HepG2 (cell line): Measurements from ENCODE around the gene AXIN2. TPM values are rescaled to one million over a fixed set of nuclear protein-coding genes. Genes with fewer than 3 reads are reported as not detected.
A peak's percentile ranks its signal among the peaks of the same experiment; 100 is the strongest.

Experiments used
- BRF2 ChIP-seq: sonication (generic); formaldehyde crosslinking; IDR thresholded peaks from 2 replicates; pipeline ENCODE4 v1.8.1; 2022; ENCODE audit warnings: mild to moderate bottlenecking, missing genetic modification reagents
- CBX5 ChIP-seq: sonication (generic); formaldehyde crosslinking; IDR thresholded peaks from 2 replicates; pipeline ENCODE4 v1.4.0; 2020; ENCODE audit warnings: missing genetic modification reagents, borderline replicate concordance
- CENPX ChIP-seq: sonication (generic); formaldehyde crosslinking; IDR thresholded peaks from 2 replicates; pipeline ENCODE4 v1.9.0; 2021; ENCODE audit warnings: mild to moderate bottlenecking, missing genetic modification reagents, moderate library complexity
- CTCF ChIP-seq: sonication (generic); formaldehyde crosslinking; IDR thresholded peaks from 2 replicates; pipeline ENCODE4 v1.5.0; 2020; ENCODE audit warnings: mild to moderate bottlenecking, missing genetic modification reagents, moderate library complexity
- ELK4 ChIP-seq: sonication (generic); formaldehyde crosslinking; IDR thresholded peaks from 2 replicates; pipeline ENCODE4 v1.9.0; 2021; ENCODE audit warnings: missing genetic modification reagents, borderline replicate concordance
- KMT2A ChIP-seq: sonication (generic); formaldehyde crosslinking; IDR thresholded peaks from 2 replicates; pipeline ENCODE4 v1.4.0; 2020; ENCODE audit warnings: missing genetic modification reagents
- PCBP2 ChIP-seq: fragments of 200-400 bp; formaldehyde crosslinking; optimal IDR thresholded peaks from 2 replicates; pipeline ENCODE3; 2018; ENCODE audit warnings: low read length, low read depth; ENCODE audit not compliant: poor library complexity, severe bottlenecking
- SKI ChIP-seq: fragments of 450-650 bp; IDR thresholded peaks from one replicate; pipeline ENCODE4 v1.6.1; 2018; ENCODE audit warnings: mild to moderate bottlenecking; ENCODE audit not compliant: partially characterized antibody
- SMYD3 ChIP-seq: sonication (generic); formaldehyde crosslinking; IDR thresholded peaks from 2 replicates; pipeline ENCODE4 v1.8.1; 2023; ENCODE audit warnings: mild to moderate bottlenecking, missing genetic modification reagents
- SOX5 ChIP-seq: IDR thresholded peaks from 2 replicates; pipeline ENCODE4 v1.6.1; 2016; ENCODE audit warnings: borderline replicate concordance
- TCF12 ChIP-seq, 2 experiments: fragments of 450-650 bp in 1 of 2; sonication (generic) in 1 of 2; formaldehyde crosslinking in 1 of 2; IDR thresholded peaks; 2 replicates each; pipeline versions ENCODE4 v1.6.1 to v1.8.0; 2017 to 2022; ENCODE audit warnings: antibody characterized with exemption in 1 of 2, mild to moderate bottlenecking in 1 of 2, missing genetic modification reagents in 1 of 2, moderate library complexity in 1 of 2
- TRIM24 ChIP-seq: sonication (generic); formaldehyde crosslinking; IDR thresholded peaks from 2 replicates; pipeline ENCODE4 v1.8.0; 2022; ENCODE audit warnings: mild to moderate bottlenecking, missing genetic modification reagents
- ZBTB20 ChIP-seq: sonication (generic); formaldehyde crosslinking; IDR thresholded peaks from 2 replicates; pipeline ENCODE4 v1.8.1; 2023; ENCODE audit warnings: missing genetic modification reagents, low read depth, mild to moderate bottlenecking, borderline replicate concordance
- ZNF264 ChIP-seq: sonication (generic); formaldehyde crosslinking; IDR thresholded peaks from 2 replicates; pipeline ENCODE4 v1.4.0; 2020; ENCODE audit warnings: missing genetic modification reagents
- ZNF468 ChIP-seq: sonication (generic); formaldehyde crosslinking; IDR thresholded peaks from 2 replicates; pipeline ENCODE4 v1.8.0; 2022; ENCODE audit warnings: mild to moderate bottlenecking, moderate library complexity, missing genetic modification reagents
- ZNF574 ChIP-seq: sonication (generic); formaldehyde crosslinking; IDR thresholded peaks from 2 replicates; pipeline ENCODE4 v1.4.0; 2020; ENCODE audit warnings: missing genetic modification reagents
- ZNF710 ChIP-seq: sonication (generic); formaldehyde crosslinking; IDR thresholded peaks from 2 replicates; pipeline ENCODE4 v1.5.0; 2020; ENCODE audit warnings: mild to moderate bottlenecking, missing genetic modification reagents, borderline replicate concordance
- ZNF75D ChIP-seq: sonication (generic); formaldehyde crosslinking; IDR thresholded peaks from 2 replicates; pipeline ENCODE4 v1.8.1; 2023; ENCODE audit warnings: missing genetic modification reagents, mild to moderate bottlenecking, borderline replicate concordance
- ZNF766 ChIP-seq: sonication (generic); formaldehyde crosslinking; IDR thresholded peaks from 2 replicates; pipeline ENCODE4 v1.5.0; 2020; ENCODE audit warnings: missing genetic modification reagents, borderline replicate concordance
- polyA plus RNA-seq, 8 experiments: library from polyadenylated mRNA; depleted of rRNA in 3 of 8; stranded (reverse) in 7 of 8; unstranded in 1 of 8; fragments of >200 nt; fragmentation: Illumina TruSeq in 4 of 8; extraction: Trizol in 4 of 8; gene quantifications; 2 replicates each; pipeline versions ENCODE4 v1.2.1 to v1.2.3, GENCODE V29; 2011 to 2016; ENCODE audit warnings: low read depth in 4 of 8, missing spikeins in 1 of 8, mixed read lengths in 1 of 8; ENCODE audit not compliant: insufficient read depth in 1 of 8
- total RNA-seq, 5 experiments: library from RNA; depleted of rRNA; stranded (reverse); fragments of >200 nt; fragmentation: Illumina TruSeq; extraction: Trizol; gene quantifications; 2 replicates each; pipeline ENCODE4 v1.2.3, GENCODE V29; 2016; ENCODE audit warnings: low read depth in 1 of 5

The AXIN2 gene
- total and polyA plus RNA-seq, 2 of the 13 experiments (the other 11 are each of a cell fraction or from before 2014, with no cell fraction given), result 58.6 to 63.4 TPM

- no peak; the same call in 1 of the 2 replicates for TF ChIP-seq ZBTB20 (CRISPR knock-in tag)
- TF ChIP-seq BRF2 (CRISPR knock-in tag), result no peak
- TF ChIP-seq SMYD3 (CRISPR knock-in tag), result no peak
- no peak for TF ChIP-seq TCF12 (IDR thresholded peaks at IDR 0.05)
- TF ChIP-seq TCF12 (CRISPR knock-in tag; IDR thresholded peaks at IDR 0.05), result peak; percentile 44; the same call in 1 of the 2 replicates
- TF ChIP-seq PCBP2, result no peak
- peak; percentile 47; the same call in 1 of the 2 replicates for TF ChIP-seq ZNF710 (CRISPR knock-in tag)
- TF ChIP-seq ZNF574 (CRISPR knock-in tag), result peak; percentile 61
- TF ChIP-seq TRIM24, result no peak
- no peak for TF ChIP-seq ELK4
- TF ChIP-seq SOX5 (CRISPR knock-in tag), result peak; percentile 18; the same call in 1 of the 2 replicates
- no peak for TF ChIP-seq CENPX (CRISPR knock-in tag)
- no peak for TF ChIP-seq ZNF75D (CRISPR knock-in tag)
- no peak for TF ChIP-seq ZNF766
- no peak for TF ChIP-seq SKI
- TF ChIP-seq CBX5, result peak; percentile 39; the same call in 1 of the 2 replicates
- peak; percentile 30; the same call in 1 of the 2 replicates for TF ChIP-seq CTCF (CRISPR knock-in tag)
- TF ChIP-seq ZNF468 (CRISPR knock-in tag), result no peak
- no peak for TF ChIP-seq KMT2A (CRISPR knock-in tag)
- 0 out of 2 replicates have a peak, but pooled peaks have one; percentile 20 for TF ChIP-seq ZNF264
Observed at GRCh38 chr17:65584604-65585521, 23.4 kb upstream of the AXIN2 start (continued).
